HepG2 (cell line): Measurements from ENCODE around the gene ZNF792. TPM values are rescaled to one million over a fixed set of nuclear protein-coding genes. Genes with fewer than 3 reads are reported as not detected.

Experiments
- ATAC-seq: fragments of 200-7000 bp; cut with Tn5 transposase; 3 replicates; pipeline ENCODE4 v1.9.1; 2020; ENCODE audit warnings: mild to moderate bottlenecking, moderate library complexity
- BruUV-seq: library from RNA; stranded (reverse); fragments of 400-500 nt; replicated peaks from 2 replicates; lab custom pipeline; 2021; lab: Mats Ljungman, UMichigan
- CTCF ChIA-PET: fragments of 300-600 bp; formaldehyde crosslinking; extraction: SDS; loops from one replicate; lab custom pipeline; 2021; ENCODE audit warnings: low total read pairs, inconsistent platforms, low intra/inter-chr PET ratio; lab: Yijun Ruan, JAX
- POLR2A ChIA-PET: fragments of 350-600 bp; sonication (Branson Sonifier 250); formaldehyde crosslinking; loops from one replicate; lab custom pipeline; 2020; ENCODE audit warnings: antibody characterized with exemption, inconsistent platforms; lab: Yijun Ruan, JAX
- DNase-seq: peaks from one replicate; pipeline ENCODE4 v3.0.0-alpha.2; 2015; ENCODE audit warnings: low spot score
- FAIRE-seq: peaks from 3 replicates; lab custom pipeline; 2011; peaks lifted over from hg19 to GRCh38; lab: Jason Lieb, UNC
- H2AFZ ChIP-seq: one replicate; pipeline ENCODE4 v1.6.1; 2011; ENCODE audit warnings: low read length, inconsistent platforms
- H3K27ac ChIP-seq: fragments of 300-600 bp; 3 replicates; pipeline ENCODE4 v1.8.0; 2011; ENCODE audit warnings: mixed run types, mild to moderate bottlenecking, mixed read lengths, low read length, inconsistent platforms; ENCODE audit not compliant: insufficient read depth; ENCODE audit errors: extremely low read length
- H3K27me3 ChIP-seq, 2 experiments: fragments of 200-600 bp in 1 of 2; 2 replicates in 1 of 2; 3 replicates in 1 of 2; pipeline versions ENCODE4 v1.6.0 to v1.8.0; 2011; ENCODE audit warnings: low read length in 2 of 2, mild to moderate bottlenecking in 2 of 2, moderate library complexity in 2 of 2, inconsistent platforms in 1 of 2; ENCODE audit not compliant: insufficient read depth in 2 of 2, control insufficient read depth in 1 of 2
- H3K36me3 ChIP-seq, 2 experiments: fragments of 200-600 bp in 1 of 2; replicated peaks in 1 of 2; 2 replicates in 1 of 2; 3 replicates in 1 of 2; pipeline versions ENCODE4 v1.5.1 to v1.8.0; 2011; ENCODE audit warnings: low read length in 2 of 2, inconsistent platforms in 1 of 2; ENCODE audit not compliant: insufficient read depth in 2 of 2, control insufficient read depth in 1 of 2
- H3K4me1 ChIP-seq: 2 replicates; pipeline ENCODE4 v1.5.1; 2012; ENCODE audit warnings: low read length, inconsistent platforms; ENCODE audit not compliant: insufficient read depth
- H3K4me2 ChIP-seq: 2 replicates; pipeline ENCODE4 v1.6.0; 2011; ENCODE audit warnings: low read depth, low read length, inconsistent platforms
- H3K4me3 ChIP-seq, 3 experiments: fragments of 200-600 bp in 1 of 3; sonication (generic), shearing (Covaris generic) in 1 of 3; replicated peaks in 1 of 3; 2 replicates each; pipeline ENCODE4 v1.5.1; 2011 to 2016; ENCODE audit warnings: low read length in 3 of 3, inconsistent platforms in 2 of 3, low read depth in 2 of 3, mild to moderate bottlenecking in 2 of 3, control low read depth in 1 of 3, mixed read lengths in 1 of 3; ENCODE audit not compliant: insufficient read depth in 1 of 3
- H3K79me2 ChIP-seq: one replicate; pipeline ENCODE4 v1.6.1; 2011; ENCODE audit warnings: low read length, inconsistent platforms; ENCODE audit not compliant: insufficient read depth
- H3K9ac ChIP-seq: 2 replicates; pipeline ENCODE4 v1.6.0; 2011; ENCODE audit warnings: mild to moderate bottlenecking, low read depth, low read length, inconsistent platforms; ENCODE audit not compliant: insufficient read depth
- H3K9me3 ChIP-seq: 2 replicates; pipeline ENCODE4 v1.5.1; 2012; ENCODE audit warnings: mild to moderate bottlenecking, low read length
- H4K20me1 ChIP-seq: 2 replicates; pipeline ENCODE4 v1.6.0; 2011; ENCODE audit warnings: inconsistent platforms, mild to moderate bottlenecking, low read length, moderate library complexity; ENCODE audit not compliant: insufficient read depth
- AGO2 ChIP-seq: fragments of 200-400 bp; formaldehyde crosslinking; optimal IDR thresholded peaks from 2 replicates; pipeline ENCODE3; 2017; ENCODE audit warnings: mild to moderate bottlenecking, low read depth, low read length, moderate library complexity
- ATF1 ChIP-seq: IDR thresholded peaks from 2 replicates; pipeline ENCODE4 v1.6.1; 2016; ENCODE audit warnings: mild to moderate bottlenecking, control low read depth
- ATRX ChIP-seq: sonication (generic); formaldehyde crosslinking; IDR thresholded peaks from 2 replicates; pipeline ENCODE4 v1.4.0; 2020; ENCODE audit warnings: missing genetic modification reagents, borderline replicate concordance
- DNMT3B ChIP-seq: conservative IDR thresholded peaks from 2 replicates; pipeline ENCODE4 v1.6.1; 2016; ENCODE audit warnings: missing biosample characterization, control low read depth
- ERF ChIP-seq: IDR thresholded peaks from 2 replicates; pipeline ENCODE4 v1.6.1; 2018; ENCODE audit warnings: missing biosample characterization, missing genetic modification reagents
- FOXA1 ChIP-seq, 2 experiments: fragments of 450-650 bp in 1 of 2; sonication (generic) in 1 of 2; formaldehyde crosslinking in 1 of 2; IDR thresholded peaks; 2 replicates each; pipeline versions ENCODE4 v1.4.0 to v1.6.1; 2016 to 2020; ENCODE audit warnings: missing genetic modification reagents in 1 of 2
- HDAC1 ChIP-seq: sonication (generic); formaldehyde crosslinking; IDR thresholded peaks from 2 replicates; pipeline ENCODE4 v1.5.1; 2020; ENCODE audit warnings: mild to moderate bottlenecking, missing genetic modification reagents
- HOXA3 ChIP-seq: sonication (generic); formaldehyde crosslinking; IDR thresholded peaks from 2 replicates; pipeline ENCODE4 v1.5.0; 2020; ENCODE audit warnings: missing genetic modification reagents
- JUN ChIP-seq: sonication (generic); formaldehyde crosslinking; IDR thresholded peaks from 2 replicates; pipeline ENCODE4 v1.4.0; 2020; ENCODE audit warnings: mild to moderate bottlenecking, missing genetic modification reagents
- KMT2B ChIP-seq: IDR thresholded peaks from 2 replicates; pipeline ENCODE4 v1.6.1; 2016; ENCODE audit warnings: missing genetic modification reagents, missing compliant biosample characterization
- NFYC ChIP-seq: IDR thresholded peaks from 2 replicates; pipeline ENCODE4 v1.6.1; 2016; ENCODE audit warnings: missing genetic modification reagents, missing compliant biosample characterization
- SP1 ChIP-seq, 2 experiments: fragments of 450-650 bp in 1 of 2; sonication (generic) in 1 of 2; formaldehyde crosslinking in 1 of 2; IDR thresholded peaks; 2 replicates each; pipeline versions ENCODE4 v1.4.0 to v1.6.1; 2016 to 2020; ENCODE audit warnings: missing genetic modification reagents in 1 of 2
- SRSF9 ChIP-seq: fragments of 200-400 bp; formaldehyde crosslinking; IDR thresholded peaks from 2 replicates; pipeline ENCODE4 v1.6.1; 2018; ENCODE audit warnings: borderline replicate concordance, mild to moderate bottlenecking, low read depth, low read length; ENCODE audit not compliant: insufficient read depth, poor library complexity, severe bottlenecking
- ZBTB21 ChIP-seq: sonication (generic); formaldehyde crosslinking; IDR thresholded peaks from 2 replicates; pipeline ENCODE4 v1.4.0; 2020; ENCODE audit warnings: missing genetic modification reagents
- ZFP36 ChIP-seq: fragments of 150-350 bp; IDR thresholded peaks from 2 replicates; pipeline ENCODE4 v1.6.1; 2018; ENCODE audit warnings: borderline replicate concordance, low read length, low read depth; ENCODE audit not compliant: partially characterized antibody
- ZNF296 ChIP-seq: sonication (generic); formaldehyde crosslinking; conservative IDR thresholded peaks from 2 replicates; pipeline ENCODE4 v1.5.0; 2020; ENCODE audit warnings: mild to moderate bottlenecking, missing genetic modification reagents
- ZNF331 ChIP-seq: sonication (generic); formaldehyde crosslinking; IDR thresholded peaks from 2 replicates; pipeline ENCODE4 v1.4.0; 2020; ENCODE audit warnings: missing genetic modification reagents
- ZNF484 ChIP-seq: sonication (generic); formaldehyde crosslinking; IDR thresholded peaks from 2 replicates; pipeline ENCODE4 v1.5.1; 2020; ENCODE audit warnings: mild to moderate bottlenecking, low read depth, missing genetic modification reagents, borderline replicate concordance
- ZNF546 ChIP-seq: sonication (generic); formaldehyde crosslinking; conservative IDR thresholded peaks from 2 replicates; pipeline ENCODE4 v1.8.1; 2023; ENCODE audit warnings: mild to moderate bottlenecking, missing genetic modification reagents
- ZNF570 ChIP-seq: sonication (generic); formaldehyde crosslinking; IDR thresholded peaks from 2 replicates; pipeline ENCODE4 v1.4.0; 2020; ENCODE audit warnings: mild to moderate bottlenecking, missing genetic modification reagents, borderline replicate concordance
- WGBS: methylation state at CpG from one replicate; pipeline ENCODE4 v1.1.6; 2017; ENCODE audit warnings: low lambda C conversion rate; 5-methylcytosine and 5-hydroxymethylcytosine counted together
- in situ Hi-C: cut with HindIII; loops from 2 replicates; pipeline ENCODE4 v1.10.0; 2017; ENCODE audit warnings: low pct_unique_long_range_greater_than_20kb; ENCODE audit not compliant: extremely low pct_ligation_motif_present
- intact Hi-C: fragments of 100-400 bp; cut with micrococcal nuclease; formaldehyde crosslinking; loops from one replicate; pipeline ENCODE4 v1.10.0; 2022; ENCODE audit not compliant: unreplicated experiment
- polyA plus RNA-seq, 8 experiments: library from polyadenylated mRNA; depleted of rRNA in 3 of 8; stranded (reverse) in 7 of 8; unstranded in 1 of 8; fragments of >200 nt; fragmentation: Illumina TruSeq in 4 of 8; extraction: Trizol in 4 of 8; gene quantifications; 2 replicates each; pipeline versions ENCODE4 v1.2.1 to v1.2.3, GENCODE V29; 2011 to 2016; ENCODE audit warnings: low read depth in 4 of 8, missing spikeins in 1 of 8, mixed read lengths in 1 of 8; ENCODE audit not compliant: insufficient read depth in 1 of 8
- total RNA-seq, 5 experiments: library from RNA; depleted of rRNA; stranded (reverse); fragments of >200 nt; fragmentation: Illumina TruSeq; extraction: Trizol; gene quantifications; 2 replicates each; pipeline ENCODE4 v1.2.3, GENCODE V29; 2016; ENCODE audit warnings: low read depth in 1 of 5
- TF ChIP-seq, protein P1 (sequence below): sonication (generic); formaldehyde crosslinking; IDR thresholded peaks from 2 replicates; pipeline ENCODE4 v1.8.0; 2022; ENCODE audit warnings: missing genetic modification reagents, mild to moderate bottlenecking, borderline replicate concordance
- TF ChIP-seq, protein P2 (sequence below): sonication (generic); formaldehyde crosslinking; IDR thresholded peaks from 2 replicates; pipeline ENCODE4 v1.8.1; 2022; ENCODE audit warnings: mild to moderate bottlenecking, missing genetic modification reagents

ZNF792 gene
- total and polyA plus RNA-seq, 2 of the 13 experiments (the other 11 are each of a cell fraction or from before 2014, with no cell fraction given): 5.5 to 11.5 TPM

DNA sequence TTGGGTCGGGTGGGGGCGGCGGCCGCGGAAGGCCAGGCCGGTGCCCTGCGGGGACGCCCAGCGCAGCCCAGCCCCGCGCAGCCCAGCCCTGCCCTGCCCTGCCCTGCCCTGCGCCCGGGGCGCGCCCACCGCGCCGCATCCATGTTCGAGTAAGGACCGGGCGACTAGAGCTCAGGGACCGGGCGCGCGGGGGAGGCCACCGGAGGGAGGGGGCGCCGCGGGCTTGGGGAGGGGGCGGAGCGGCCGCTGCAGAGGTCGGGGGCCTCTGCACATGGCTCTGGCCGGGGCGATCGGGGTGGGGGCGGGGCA, 36.3 kb upstream of the ZNF792 start (continued):
- TF ChIP-seq ATRX (CRISPR knock-in tag) (no peak), KMT2B (no peak)
- TF ChIP-seq, all 625 proteins: peak for 8

DNA sequence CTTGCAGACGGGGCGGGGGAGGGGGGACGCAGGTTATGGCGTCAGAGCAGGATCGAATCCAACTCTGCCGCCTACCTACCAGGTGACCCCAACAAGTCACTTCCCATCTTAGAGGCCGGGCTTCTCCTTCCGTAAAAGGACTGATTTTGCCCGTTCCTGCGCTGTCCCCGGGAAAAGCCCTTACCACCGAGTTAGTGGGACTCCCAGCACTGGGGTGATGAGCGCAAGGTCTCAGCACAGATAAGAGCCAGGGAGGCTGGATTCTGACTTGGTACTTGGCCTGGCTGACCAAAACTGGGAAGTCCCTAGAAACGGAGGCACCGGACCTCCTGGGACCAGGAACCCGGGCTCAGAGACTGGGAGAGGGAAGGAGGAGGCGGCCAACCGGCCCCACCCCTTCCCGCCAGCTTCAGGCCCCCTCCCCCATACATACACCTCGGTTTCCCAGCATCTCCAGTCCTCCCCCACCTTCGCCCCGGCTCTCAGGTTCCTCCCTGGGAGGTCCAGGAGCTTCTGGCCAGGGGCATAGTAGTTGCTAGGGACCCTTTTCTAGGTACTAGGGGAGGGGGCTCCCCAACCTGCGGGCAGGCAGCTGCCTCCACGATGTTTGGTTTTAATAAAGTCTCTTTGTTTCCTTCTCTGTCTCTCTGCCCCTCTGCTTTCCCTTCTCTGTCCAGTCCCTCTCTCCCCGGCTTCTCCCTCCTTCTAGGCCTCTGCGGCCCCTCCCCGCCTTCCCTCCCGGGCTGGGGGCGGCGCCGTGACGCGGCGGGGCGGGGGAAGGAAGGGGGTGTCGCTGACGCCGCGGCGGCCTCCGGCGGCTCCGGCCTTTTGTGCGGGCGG, 35.7 kb upstream of the ZNF792 start, which contains the start of gene GRAMD1A:
Gene GRAMD1A (plus strand): TSS at position 826 of the 840 bp plus-strand sequence. CDS start 156 bp downstream, outside the sequence.
- in situ Hi-C loops: no loop called here
- ChIA-PET POLR2A (interaction anchor here (2.6 kb wide), 1 partner anchor 43 kb away, joined by 9 read pairs; no protein-coding TSS in a partner anchor), CTCF (no interaction called here)
- TF ChIP-seq ZNF296 (CRISPR knock-in tag) (no peak), AGO2 (peak; percentile 52), HDAC1 (CRISPR knock-in tag) (peak; percentile 60), ERF (CRISPR knock-in tag) (peak; percentile 68; the same call in 1 of the 2 replicates), ZNF331 (CRISPR knock-in tag) (peak; percentile 4; the same call in 1 of the 2 replicates), JUN (no peak), ZFP36 (no peak), ATF1 (CRISPR knock-in tag) (no peak), DNMT3B (CRISPR knock-in tag) (no peak), SRSF9 (no peak), ZNF570 (CRISPR knock-in tag) (no peak), ZNF484 (CRISPR knock-in tag) (no peak), NFYC (CRISPR knock-in tag) (no peak), SP1 (IDR thresholded peaks at IDR 0.05) (no peak), SP1 (CRISPR knock-in tag; IDR thresholded peaks at IDR 0.05) (peak; percentile 51; the same call in 1 of the 2 replicates), HOXA3 (CRISPR knock-in tag) (peak; percentile 88), ZBTB21 (CRISPR knock-in tag) (peak; percentile 92), FOXA1 (IDR thresholded peaks at IDR 0.05) (no peak), FOXA1 (CRISPR knock-in tag; IDR thresholded peaks at IDR 0.05) (no peak), ZNF546 (CRISPR knock-in tag) (no peak)
- TF ChIP-seq, protein P1, sequence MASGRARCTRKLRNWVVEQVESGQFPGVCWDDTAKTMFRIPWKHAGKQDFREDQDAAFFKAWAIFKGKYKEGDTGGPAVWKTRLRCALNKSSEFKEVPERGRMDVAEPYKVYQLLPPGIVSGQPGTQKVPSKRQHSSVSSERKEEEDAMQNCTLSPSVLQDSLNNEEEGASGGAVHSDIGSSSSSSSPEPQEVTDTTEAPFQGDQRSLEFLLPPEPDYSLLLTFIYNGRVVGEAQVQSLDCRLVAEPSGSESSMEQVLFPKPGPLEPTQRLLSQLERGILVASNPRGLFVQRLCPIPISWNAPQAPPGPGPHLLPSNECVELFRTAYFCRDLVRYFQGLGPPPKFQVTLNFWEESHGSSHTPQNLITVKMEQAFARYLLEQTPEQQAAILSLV: no peak
- TF ChIP-seq, protein P2, sequence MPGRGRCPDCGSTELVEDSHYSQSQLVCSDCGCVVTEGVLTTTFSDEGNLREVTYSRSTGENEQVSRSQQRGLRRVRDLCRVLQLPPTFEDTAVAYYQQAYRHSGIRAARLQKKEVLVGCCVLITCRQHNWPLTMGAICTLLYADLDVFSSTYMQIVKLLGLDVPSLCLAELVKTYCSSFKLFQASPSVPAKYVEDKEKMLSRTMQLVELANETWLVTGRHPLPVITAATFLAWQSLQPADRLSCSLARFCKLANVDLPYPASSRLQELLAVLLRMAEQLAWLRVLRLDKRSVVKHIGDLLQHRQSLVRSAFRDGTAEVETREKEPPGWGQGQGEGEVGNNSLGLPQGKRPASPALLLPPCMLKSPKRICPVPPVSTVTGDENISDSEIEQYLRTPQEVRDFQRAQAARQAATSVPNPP (CRISPR knock-in tag): no peak

More for the DNA sequence above, 35.7 kb upstream of the ZNF792 start, which contains the start of gene GRAMD1A:
- no peak for FAIRE-seq
- Histone ChIP-seq H3K4me3 (peak within 1 kb of the TSS; percentile 81 to 86 (median 81)), H3K27me3 (no peaks in the 10 kb centered on the region; a peak in 1 of 5 replicates), H3K36me3 (peaks cover 0 to 4% of the 10 kb centered on the region in 2 experiments; a peak in 4 of 5 replicates), H3K9ac (peak within 1 kb of the TSS; percentile 88), H3K4me1 (peaks cover 81% of the 10 kb centered on the region), H3K4me2 (peak within 1 kb of the TSS; percentile 91), H3K79me2 (peaks cover 42% of the 10 kb centered on the region), H3K9me3 (no peaks in the 10 kb centered on the region), H3K27ac (peak within 1 kb of the TSS; percentile 83), H4K20me1 (peaks cover 29% of the 10 kb centered on the region), H2AFZ (no peak within 1 kb of the TSS)
- DNase-seq: peak; percentile 81
- BruUV-seq: TSS peak; percentile 97
- ATAC-seq: peak; percentile 10; the same call in 2 of the 3 replicates
- intact Hi-C loops: loop anchor here (5.0 kb wide), 1 partner anchor 43 kb away; the partner anchor contains the start of gene HPN
- WGBS: 2% methylated on average over 29 of the region's 45 CpGs
